HG03575 (cell line): ENCODE results near the gene ZIK1.

Experiments
- ATAC-seq: cut with Tn5 transposase; IDR thresholded peaks from one replicate; pipeline ENCODE4 v1.9.1; 2021; ENCODE audit not compliant: unreplicated experiment, insufficient number of reproducible peaks, low FRiP score; ENCODE audit errors: extremely low read depth

Gene ZIK1

DNA sequence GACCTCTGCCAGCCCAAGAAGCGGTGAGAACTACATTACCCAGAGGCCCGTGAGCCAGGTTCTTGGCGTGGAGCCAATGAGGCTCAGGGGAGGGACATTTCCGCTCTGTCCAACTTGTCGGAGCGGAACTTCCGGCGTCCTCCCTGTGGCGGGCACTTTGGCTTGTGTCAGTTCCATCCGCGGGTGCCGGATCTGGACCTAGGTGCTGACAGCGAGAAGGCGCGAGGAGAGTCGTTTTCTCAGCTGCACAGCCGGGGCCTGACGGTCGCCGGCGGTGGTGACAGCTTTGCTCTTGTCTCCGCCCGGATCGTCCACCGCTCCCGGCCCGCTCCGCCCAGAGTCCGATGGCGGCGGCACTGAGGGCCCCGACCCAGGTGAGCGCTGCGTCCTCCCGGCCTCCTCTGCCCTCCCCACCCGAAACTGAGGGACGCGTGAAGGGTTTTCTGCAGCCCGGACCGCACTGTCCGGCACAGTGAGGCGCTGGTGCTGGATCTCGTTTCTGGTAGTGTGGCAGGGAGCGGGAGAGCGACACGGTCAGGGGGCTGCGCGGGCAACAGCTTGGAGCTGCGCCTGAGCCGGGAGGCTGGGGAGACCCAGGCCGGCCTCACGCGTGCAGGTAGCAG, 15.9 kb downstream of the ZIK1 start, which contains the start of gene ZNF530:
Gene ZNF530 (plus strand): TSS at position 125 of the 623 bp plus-strand sequence. CDS start 4,461 bp downstream, outside the sequence.
- no peak for ATAC-seq

DNA sequence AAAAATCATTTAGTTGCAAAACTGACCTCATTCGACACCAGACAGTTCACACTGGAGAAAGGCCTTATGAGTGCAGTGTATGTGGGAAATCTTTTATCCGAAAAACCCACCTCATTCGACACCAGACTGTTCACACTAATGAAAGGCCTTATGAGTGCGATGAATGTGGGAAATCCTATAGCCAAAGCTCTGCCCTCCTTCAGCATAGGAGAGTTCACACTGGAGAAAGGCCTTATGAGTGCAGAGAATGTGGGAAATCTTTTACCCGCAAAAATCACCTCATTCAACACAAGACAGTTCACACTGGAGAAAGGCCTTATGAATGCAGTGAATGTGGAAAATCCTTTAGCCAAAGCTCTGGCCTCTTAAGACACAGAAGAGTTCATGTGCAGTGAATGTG, 23.0 kb downstream of the ZIK1 start:
- no peak for ATAC-seq

DNA sequence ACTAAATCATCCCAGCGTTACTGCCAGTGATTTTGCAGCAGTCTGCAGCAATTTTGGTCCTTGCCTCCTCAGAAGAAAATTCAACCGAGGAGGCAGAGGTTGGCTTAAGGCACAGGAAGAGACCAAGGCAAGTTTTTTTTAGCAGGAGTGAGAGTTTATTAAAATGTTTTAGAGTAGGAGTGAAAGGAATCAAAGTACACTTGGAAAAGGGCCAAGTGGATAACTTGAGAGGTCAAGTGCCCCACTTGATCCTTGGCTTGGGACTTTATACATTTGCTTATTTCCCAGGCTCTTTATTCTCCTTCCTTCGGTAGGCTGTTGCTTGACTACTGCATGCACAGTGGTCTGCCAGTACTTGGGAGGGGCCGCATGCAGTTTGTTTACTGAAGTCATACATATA, 27.2 kb downstream of the ZIK1 start:
- ATAC-seq, result no peak

DNA sequence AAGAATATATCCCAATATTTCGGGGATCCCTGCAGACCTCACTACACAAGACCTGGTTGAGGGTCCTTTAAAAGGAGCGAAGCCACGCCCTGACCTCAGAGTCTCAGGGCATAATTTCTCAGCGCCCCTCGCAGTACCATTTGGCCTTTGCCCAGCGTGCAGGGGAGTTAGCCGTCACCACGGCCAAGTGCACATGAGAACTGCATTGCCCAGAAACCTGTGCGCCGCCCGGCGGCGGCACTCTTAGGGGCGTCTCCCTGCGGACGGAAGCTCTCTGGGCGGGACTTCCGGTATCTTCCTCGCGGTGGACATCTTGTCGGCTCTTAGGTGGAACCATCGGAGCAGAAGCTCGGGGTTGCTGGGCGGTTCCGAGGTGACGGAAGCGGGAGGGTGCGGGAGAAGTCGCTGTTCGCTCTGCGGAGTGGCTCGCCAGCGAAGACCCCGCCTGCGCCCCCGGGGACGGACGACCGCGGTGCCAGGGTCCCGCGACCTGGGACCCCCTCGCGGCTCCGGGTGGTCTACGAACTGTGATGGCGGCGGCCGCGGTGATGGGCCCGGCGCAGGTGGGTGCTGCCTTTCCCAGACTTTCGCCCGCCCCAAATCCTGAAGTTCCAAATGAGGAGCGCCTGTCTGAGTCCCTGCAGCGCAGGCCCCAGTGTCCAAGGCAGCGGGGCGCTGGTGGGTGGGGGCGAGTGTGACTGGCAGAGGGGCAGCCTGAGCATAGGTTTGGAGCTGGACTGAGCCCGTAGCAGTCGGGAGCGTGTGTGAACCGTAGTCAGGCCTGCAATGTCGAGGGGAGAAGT, 30.2 kb downstream of the ZIK1 start, which contains the start of gene ZNF134:
Gene ZNF134 (plus strand): TSS at position 302 of the 803 bp plus-strand sequence. CDS start 5,227 bp downstream, outside the sequence.
- no peak for ATAC-seq

DNA sequence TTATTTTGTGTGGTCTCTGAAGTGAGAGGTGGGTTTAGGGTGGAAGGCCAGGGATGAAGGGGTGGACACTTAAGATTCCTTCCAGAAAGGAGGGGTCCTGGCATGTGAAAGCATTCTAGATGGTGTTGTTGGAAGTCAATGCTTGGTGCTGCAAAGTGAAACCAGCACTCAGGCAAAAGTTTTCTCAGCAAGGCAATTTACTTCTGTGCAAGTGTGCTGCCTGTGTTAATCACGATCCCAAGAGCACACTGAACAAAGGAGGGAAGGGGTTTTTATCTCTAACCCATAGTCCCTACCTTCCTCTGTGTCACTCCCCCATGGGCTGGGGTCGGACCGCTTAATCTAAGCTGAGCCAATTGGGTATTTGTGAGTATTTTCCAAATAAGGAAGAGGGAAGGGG, 31.4 kb downstream of the ZIK1 start:
- ATAC-seq, result no peak

DNA sequence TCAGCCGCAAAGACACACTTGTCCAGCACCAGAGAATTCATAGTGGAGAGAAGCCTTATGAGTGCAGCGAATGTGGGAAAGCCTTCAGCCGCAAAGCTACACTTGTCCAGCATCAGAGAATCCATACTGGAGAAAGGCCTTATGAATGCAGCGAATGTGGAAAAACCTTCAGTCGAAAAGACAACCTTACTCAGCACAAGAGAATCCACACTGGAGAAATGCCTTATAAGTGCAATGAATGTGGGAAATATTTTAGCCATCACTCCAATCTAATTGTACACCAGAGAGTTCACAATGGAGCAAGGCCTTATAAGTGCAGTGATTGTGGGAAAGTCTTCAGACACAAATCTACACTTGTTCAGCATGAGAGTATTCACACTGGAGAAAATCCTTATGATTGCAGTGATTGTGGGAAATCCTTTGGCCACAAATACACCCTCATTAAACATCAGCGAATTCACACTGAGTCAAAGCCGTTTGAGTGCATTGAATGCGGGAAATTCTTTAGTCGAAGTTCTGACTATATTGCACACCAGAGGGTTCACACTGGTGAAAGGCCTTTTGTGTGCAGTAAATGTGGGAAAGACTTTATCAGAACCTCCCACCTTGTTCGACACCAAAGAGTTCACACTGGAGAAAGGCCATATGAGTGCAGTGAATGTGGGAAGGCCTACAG, 36.9 kb downstream of the ZIK1 start:
- ATAC-seq, result no peak

DNA sequence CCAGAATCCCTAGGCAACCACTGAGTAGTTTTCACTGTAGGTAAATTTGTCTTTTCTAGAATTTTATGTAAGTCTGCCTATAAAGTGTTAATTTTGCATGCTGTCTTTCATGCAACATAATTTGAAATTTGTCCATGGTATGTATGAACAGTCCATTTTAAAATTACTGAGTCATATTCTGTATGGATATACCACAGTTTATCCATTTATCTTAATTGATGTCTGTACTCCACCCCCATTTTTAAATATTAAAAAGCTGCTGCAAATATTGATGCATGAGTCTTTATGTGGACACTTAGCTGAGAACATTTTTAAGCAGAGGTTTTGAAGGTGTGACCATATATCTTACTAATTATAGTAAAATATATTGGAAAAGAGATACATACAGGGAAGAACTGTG, 39.1 kb downstream of the ZIK1 start:
- no peak for ATAC-seq

DNA sequence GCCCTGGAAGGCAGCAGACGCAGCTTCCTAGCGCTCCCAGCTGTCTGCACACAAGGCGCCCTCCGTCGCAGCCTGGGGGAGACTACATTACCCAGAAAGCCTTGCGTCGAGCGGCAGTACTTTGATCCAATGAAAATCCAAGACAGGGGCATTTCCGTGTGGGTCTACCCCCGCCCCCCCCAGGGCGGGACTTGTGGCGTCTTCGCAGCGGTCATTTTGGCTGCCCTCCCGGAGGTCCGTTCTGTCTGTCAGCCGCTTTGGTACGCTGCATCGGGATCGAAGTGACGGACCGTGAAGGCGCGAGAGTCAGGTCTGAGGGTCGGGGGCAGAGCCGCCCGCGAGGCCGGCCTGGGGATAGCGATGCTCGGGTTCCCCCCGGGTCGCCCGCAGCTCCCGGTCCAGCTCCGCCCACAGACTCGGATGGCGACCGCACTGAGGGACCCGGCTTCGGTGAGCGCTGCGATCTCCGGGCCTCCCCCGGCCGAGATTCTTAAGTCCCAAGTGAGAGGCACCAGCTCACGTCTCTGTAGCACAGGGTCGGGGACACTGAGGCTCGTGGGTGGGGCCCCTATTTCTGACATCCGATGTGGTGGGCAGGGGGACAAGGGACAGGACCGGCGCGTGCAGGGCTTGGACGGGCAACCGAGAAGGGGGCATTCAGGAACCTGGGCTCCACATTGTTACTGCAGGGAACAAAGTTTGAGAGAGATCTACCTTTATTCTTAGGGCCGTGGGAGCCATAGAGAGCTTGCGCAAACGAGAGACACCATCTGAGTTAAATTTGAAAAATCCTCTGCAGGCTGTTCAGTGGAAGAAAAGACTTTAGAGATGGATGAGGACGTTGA, 49.3 kb downstream of the ZIK1 start, which contains the start of gene ZNF211:
Gene ZNF211 (plus strand): TSS at position 182 of the 845 bp plus-strand sequence. CDS start 179 bp downstream, at position 361.
- no peak for ATAC-seq

DNA sequence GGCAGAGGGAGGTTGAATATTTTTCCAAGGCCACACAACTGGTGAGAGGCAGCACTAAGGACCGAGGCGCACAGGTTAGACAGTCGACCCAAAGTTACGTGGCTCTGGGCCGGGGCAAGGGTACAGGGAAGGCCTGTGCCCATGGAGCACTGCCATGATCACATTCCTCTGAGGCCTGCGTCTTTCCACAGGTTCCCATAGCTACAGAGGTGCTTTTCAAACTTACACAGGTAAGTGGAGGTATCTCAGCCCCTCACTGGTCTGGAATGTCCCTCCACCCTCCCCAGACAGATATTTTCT, 49.8 kb downstream of the ZIK1 start:
- ATAC-seq, result no peak

DNA sequence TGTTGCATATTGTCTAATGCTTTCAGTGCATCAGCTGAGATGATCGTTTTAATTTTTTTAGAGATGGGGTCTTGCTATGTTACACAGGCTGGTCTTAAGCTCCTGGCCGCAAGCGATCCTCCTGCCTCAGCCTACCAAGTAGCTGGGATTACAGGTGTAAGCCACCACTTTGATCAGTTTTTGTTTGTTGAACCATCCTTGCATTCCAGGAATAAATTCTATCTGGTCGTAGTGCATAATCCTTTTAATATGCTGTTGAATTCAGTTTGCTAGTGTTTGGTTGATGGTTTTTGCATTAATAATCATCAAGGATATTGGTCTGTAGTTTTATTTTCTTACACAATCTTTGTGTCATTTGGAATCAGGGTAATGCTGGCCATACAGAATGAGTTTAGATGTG, 53.4 kb downstream of the ZIK1 start:
- no peak for ATAC-seq

DNA sequence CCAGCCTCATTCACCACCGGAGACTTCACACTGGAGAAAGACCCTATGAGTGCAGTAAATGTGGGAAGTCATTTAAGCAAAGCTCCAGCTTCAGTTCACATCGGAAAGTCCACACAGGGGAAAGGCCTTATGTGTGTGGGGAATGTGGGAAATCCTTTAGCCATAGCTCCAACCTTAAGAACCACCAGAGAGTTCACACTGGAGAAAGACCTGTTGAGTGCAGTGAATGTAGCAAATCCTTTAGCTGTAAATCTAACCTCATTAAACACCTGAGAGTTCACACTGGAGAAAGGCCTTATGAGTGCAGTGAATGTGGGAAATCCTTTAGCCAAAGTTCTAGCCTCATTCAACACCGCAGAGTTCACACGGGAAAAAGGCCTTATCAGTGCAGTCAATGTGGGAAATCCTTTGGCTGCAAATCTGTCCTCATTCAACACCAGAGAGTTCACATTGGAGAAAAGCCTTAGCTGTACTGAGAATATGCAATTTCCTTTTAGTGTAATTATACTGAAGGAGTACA, 57.8 kb downstream of the ZIK1 start:
- ATAC-seq, result no peak

DNA sequence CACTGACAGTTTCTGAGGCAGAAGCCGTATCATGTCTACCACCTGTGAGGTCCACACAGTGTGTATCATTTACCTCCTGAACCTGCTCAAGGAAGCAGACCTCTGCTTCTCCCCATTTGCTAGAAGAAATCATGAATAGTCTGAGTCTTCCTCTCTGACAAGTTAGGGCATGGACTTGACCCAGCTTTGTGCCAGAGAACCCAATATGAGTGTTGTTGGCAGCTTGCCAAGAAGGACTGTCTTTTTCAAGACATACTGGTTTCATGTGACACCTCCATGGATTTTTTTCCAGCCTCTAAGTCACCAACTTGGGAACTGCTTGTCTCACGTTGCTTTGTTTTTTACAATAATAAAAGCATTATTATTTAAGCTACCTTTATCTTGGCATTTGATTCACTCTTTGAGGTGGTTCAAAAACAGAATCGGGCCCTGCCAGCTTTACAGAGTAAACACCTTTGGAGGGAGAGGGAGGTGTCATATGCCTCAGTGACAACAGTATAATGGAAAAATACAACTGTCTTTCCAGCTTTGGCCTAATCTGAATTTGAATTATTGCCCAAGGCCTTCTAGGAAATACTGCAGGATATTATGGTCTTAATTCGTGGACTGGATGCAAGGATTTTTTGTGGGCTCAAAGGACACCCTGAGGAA, 58.6 kb downstream of the ZIK1 start:
- ATAC-seq, result no peak
